Ovary (tissue), 9 donors: ENCODE data around the gene PRRC2A. TPM values are rescaled to one million over a fixed set of nuclear protein-coding genes. Genes with fewer than 3 reads are reported as not detected.

Source experiments
- DNase-seq, 5 donors: peaks; one replicate each; pipeline ENCODE4 v3.0.0-alpha.2; 2019 to 2020
- H3K27ac ChIP-seq, 2 donors: fragments of 200-600 bp; one replicate each; pipeline versions ENCODE4 v1.5.1 to v1.8.0; 2019 to 2022
- H3K27me3 ChIP-seq: fragments of 200-600 bp; one replicate; pipeline ENCODE4 v1.8.0; 2022
- H3K36me3 ChIP-seq: fragments of 200-600 bp; sonication (generic); one replicate; pipeline ENCODE4 v1.5.1; 2019
- H3K4me1 ChIP-seq: one replicate; pipeline ENCODE4 v1.8.1; 2013; ENCODE audit warnings: mild to moderate bottlenecking, moderate library complexity; ENCODE audit not compliant: insufficient read depth
- H3K4me3 ChIP-seq: fragments of 200-600 bp; sonication (generic); one replicate; pipeline ENCODE4 v1.5.1; 2017
- H3K9me3 ChIP-seq, 2 donors: fragments of 200-600 bp in 1 of 2; sonication (generic) in 1 of 2; one replicate each; pipeline versions ENCODE4 v1.5.1 to v1.8.1; 2013 to 2019; ENCODE audit warnings: mild to moderate bottlenecking in 1 of 2, moderate library complexity in 1 of 2
- CTCF ChIP-seq, 3 donors: fragments of 450-650 bp in 2 of 3; fragments of 200-600 bp in 1 of 3; IDR thresholded peaks; one replicate each; pipeline versions ENCODE4 v1.5.1 to v1.8.0; 2016 to 2022; ENCODE audit warnings: antibody characterized with exemption in 3 of 3, mild to moderate bottlenecking in 1 of 3
- EP300 ChIP-seq: sonication (generic); formaldehyde crosslinking; IDR thresholded peaks from one replicate; pipeline ENCODE4 v1.6.1; 2017; ENCODE audit warnings: antibody characterized with exemption
- POLR2A ChIP-seq: fragments of 450-650 bp; IDR thresholded peaks from one replicate; pipeline ENCODE4 v1.6.1; 2017; ENCODE audit warnings: antibody characterized with exemption, mild to moderate bottlenecking, moderate library complexity
- WGBS, 3 donors: extraction: QIAGEN DNeasy Blood & Tissue Kit in 1 of 3; methylation state at CpG; one replicate each; pipeline versions ENCODE4 v1.1.5 to v1.1.7; 2013 to 2017; 5-methylcytosine and 5-hydroxymethylcytosine counted together
- intact Hi-C, 4 donors: fragments of 100-400 bp; cut with DNase I; formaldehyde crosslinking; loops; one replicate each; pipeline versions ENCODE4 v1.11.0 to v1.15.1; 2022 to 2023
- polyA plus RNA-seq, 2 donors: library from polyadenylated mRNA; stranded (reverse); fragments of 200-250 nt in 1 of 2; fragments of 350-450 nt in 1 of 2; fragmentation: Illumina TruSeq in 1 of 2; extraction: RNeasy Lipid Tissue Mini Kit (QIAGEN cat#74804) in 1 of 2; gene quantifications; one replicate each; pipeline ENCODE4 v1.2.3, GENCODE V29; 2013 to 2014
- total RNA-seq, 7 donors: library from RNA; depleted of rRNA in 2 of 7; stranded (reverse); fragments of >200 nt in 2 of 7; fragmentation: NEBNext Ultra II Directional in 3 of 7; extraction: Animal tissue kit (Norgen Biotek cat#: 25700) in 3 of 7; gene quantifications; one replicate each; pipeline versions ENCODE4 v1.1.0 to v1.2.4, GENCODE V29; 2016 to 2023
- donor health status: DM: no; HTN: no; CAD: no; lungs with moderate emphysema.
- donor health status: DM: no; HTN: no; CAD: no.
- donor health status: Bipolar disorder and iron deficiency.
- donor health status: DM: yes; HTN: yes; CAD: no.
- donor health status: DM: no; HTN: no; CAD: no.
- donor health status: DM: yes; HTN: yes; CAD: no.

The PRRC2A gene
- total and polyA plus RNA-seq, 9 donors, result 48.5 to 222 (median 179) TPM

DNA sequence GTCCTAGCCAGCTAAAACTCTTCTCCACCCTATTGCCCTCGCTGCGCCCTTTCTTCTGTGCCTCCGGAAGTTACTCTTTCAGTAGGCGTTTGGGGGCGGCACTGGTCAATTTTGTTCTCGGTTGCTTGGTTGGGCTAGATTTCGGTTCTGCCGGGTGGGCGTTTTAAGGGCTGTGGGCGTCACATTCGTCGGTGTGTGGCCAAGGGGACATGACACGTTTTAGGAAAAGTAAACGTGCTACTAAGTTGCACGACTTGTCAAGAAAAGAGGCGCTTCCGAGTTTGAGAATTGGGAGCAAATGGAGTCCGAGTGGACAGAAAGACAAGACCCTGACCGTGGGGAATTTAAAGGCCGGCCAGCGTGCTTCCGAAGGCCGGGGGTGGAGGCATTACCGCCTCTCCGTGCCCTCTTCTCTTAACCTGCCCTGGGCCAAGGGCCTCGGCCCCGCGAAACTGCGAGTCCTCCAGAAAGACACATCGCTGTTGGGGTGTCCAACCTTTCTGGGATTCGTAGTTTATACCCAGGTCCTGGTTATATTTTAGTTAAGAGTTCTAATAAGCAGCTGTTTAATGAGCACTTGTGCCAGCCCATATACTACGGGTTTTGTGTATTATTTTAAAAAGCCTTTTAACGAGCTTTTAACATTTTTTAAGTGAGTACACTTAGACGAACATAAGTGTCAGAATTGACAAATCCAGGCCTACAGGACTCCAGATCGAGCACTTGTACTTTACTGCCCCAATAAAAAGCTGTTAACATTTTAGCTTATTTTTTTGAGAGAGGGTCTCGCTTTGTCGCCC is 32.6 kb downstream of the PRRC2A start:
- H3K36me3 ChIP-seq, result no peaks in the 10 kb centered on the region
- H3K27ac ChIP-seq, result peak overlapping the region; percentile 99 to 100
- H3K27me3 ChIP-seq, result no peaks in the 10 kb centered on the region
- H3K9me3 ChIP-seq, result no peaks in the 10 kb centered on the region
- WGBS, 3 donors, result 6 to 7% (median 7%) methylated on average over 37 of the region's 37 CpGs
- TF ChIP-seq POLR2A (peak; percentile 3), CTCF (IDR thresholded peaks at IDR 0.05) (peak in 1 of 3 donors; percentile 6), EP300 (no peak)
- peaks cover 7% of the 10 kb centered on the region for H3K4me1 ChIP-seq
- peak overlapping the region; percentile 95 for H3K4me3 ChIP-seq
- peak in 4 of 5 donors; percentile 87 to 92 (median 89) for DNase-seq
- intact Hi-C loops, result loop anchor here in 1 of 4 donors (2.0 kb wide), 1 partner anchor 32 kb away; the partner anchor contains the start of gene PRRC2A

GRCh38 chr6:31654574-31655348 is 34.2 kb downstream of the PRRC2A start:
- intact Hi-C loops, result no loop called here
- H3K9me3 ChIP-seq, result no peaks in the 10 kb centered on the region
- H3K4me1 ChIP-seq, result peaks cover 15% of the 10 kb centered on the region
- DNase-seq, result no peak
- H3K36me3 ChIP-seq, result no peaks in the 10 kb centered on the region
- no peaks in the 10 kb centered on the region for H3K27me3 ChIP-seq
- no peak overlapping the region for H3K4me3 ChIP-seq
- no peak overlapping the region for H3K27ac ChIP-seq
- TF ChIP-seq EP300 (no peak), POLR2A (no peak), CTCF (IDR thresholded peaks at IDR 0.05) (no peak)
- 89 to 95% (median 89%) methylated on average over 8 of the region's 8 CpGs for WGBS, 3 donors

- Histone ChIP-seq H3K4me3 (no peak within 1 kb of the TSS), H3K36me3 (no peaks in the 10 kb centered on the region), H3K4me1 (peaks cover 15% of the 10 kb centered on the region), H3K27me3 (no peaks in the 10 kb centered on the region), H3K27ac (no peak within 1 kb of the TSS), H3K9me3 (no peaks in the 10 kb centered on the region)
- WGBS, 3 donors, result 76 to 84% (median 82%) methylated on average over 8 of the region's 8 CpGs
- no peak for TF ChIP-seq CTCF (IDR thresholded peaks at IDR 0.05)
- intact Hi-C loops, result no loop called here
- no peak for DNase-seq
Measured at GRCh38 chr6:31655349-31656237, 35.1 kb downstream of the PRRC2A start, which contains the start of gene APOM. Gene APOM, plus strand, starts transcription at chr6:31655894. Its CDS starts 73 bp downstream, at chr6:31655967.
